Esophagus squamous epithelium (tissue), 4 donors: ENCODE results near the gene ZSCAN4.
A peak's percentile ranks its signal among the peaks of the same experiment; 100 is the strongest.

ENCODE experiments used
- CTCF ChIP-seq, 6 experiments: fragments of 450-650 bp in 4 of 6; fragments of 200-600 bp in 2 of 6; sonication (generic) in 2 of 6; IDR thresholded peaks; one replicate each; pipeline ENCODE4 v1.5.1; 2016 to 2019; ENCODE audit warnings: antibody characterized with exemption in 6 of 6, mild to moderate bottlenecking in 4 of 6, moderate library complexity in 4 of 6
- POLR2A ChIP-seq, 4 donors: fragments of 450-650 bp; IDR thresholded peaks; one replicate each; pipeline ENCODE4 v1.6.1; 2017; ENCODE audit warnings: antibody characterized with exemption in 4 of 4, mild to moderate bottlenecking in 4 of 4, moderate library complexity in 3 of 4

GRCh38 chr19:57632987-57633831 lies 35.5 kb upstream of the ZSCAN4 start, which contains the start of gene ZNF211:
- TF ChIP-seq CTCF (IDR thresholded peaks at IDR 0.05) (peak in 1 of 6 experiments; percentile 13), POLR2A (IDR thresholded peaks at IDR 0.05) (peak in 1 of 4 donors; percentile 30)
